Esophagus mucosa (tissue), 1 donor: ENCODE data around the gene FTO. TPM values are rescaled to one million over a fixed set of nuclear protein-coding genes. Genes with fewer than 3 reads are reported as not detected.

Source experiments
- ATAC-seq: fragments of 200-7000 bp; cut with Tn5 transposase; one replicate; pipeline ENCODE4 v1.9.1; 2020
- total RNA-seq: library from RNA; stranded (reverse); gene quantifications from one replicate; pipeline ENCODE4 v1.2.4, GENCODE V29; 2023
- donor health status: DM: yes; HTN: yes; CAD: no.

Gene FTO
- total RNA-seq, 1 donor from 2014 or later, result 33.3 TPM

DNA sequence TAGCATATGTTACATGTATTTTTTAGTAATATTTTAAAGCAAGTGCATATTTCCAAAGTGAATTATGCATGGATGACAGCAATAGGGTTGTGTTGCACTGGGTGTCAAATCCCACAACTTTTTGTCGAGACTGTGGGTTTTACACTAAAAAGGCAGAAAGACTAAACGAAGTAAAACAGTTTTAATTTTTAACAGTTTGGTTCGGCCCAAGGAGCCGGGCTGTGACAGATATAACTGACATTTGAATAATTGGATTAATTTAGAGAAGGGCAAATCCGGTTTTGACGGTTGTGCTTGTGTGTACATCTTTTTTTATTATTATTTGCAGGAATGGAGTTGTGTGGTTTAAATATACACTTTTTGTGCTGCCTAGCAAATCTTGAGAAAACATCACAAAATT is 263.6 kb downstream of the FTO start:
- ATAC-seq, result no peak

DNA sequence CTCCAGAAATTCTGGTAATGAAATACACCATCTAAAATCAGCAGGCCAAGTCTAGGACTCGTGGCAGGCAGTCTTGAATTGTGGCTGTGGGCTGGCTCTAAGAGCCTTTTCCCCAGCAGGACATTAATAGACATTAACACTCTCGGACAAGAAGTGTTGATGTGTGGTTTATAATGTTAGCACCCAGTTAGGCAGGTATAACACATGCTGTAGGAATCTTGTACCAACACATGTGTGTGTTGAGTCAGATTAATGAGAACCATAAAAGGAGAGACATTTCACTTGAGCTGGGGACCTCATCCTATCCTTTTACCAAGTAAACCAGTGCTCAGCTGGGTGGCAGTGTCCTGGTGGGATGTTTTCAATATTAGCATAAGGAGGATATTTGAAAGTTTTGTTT is 264.5 kb downstream of the FTO start:
- no peak for ATAC-seq

DNA sequence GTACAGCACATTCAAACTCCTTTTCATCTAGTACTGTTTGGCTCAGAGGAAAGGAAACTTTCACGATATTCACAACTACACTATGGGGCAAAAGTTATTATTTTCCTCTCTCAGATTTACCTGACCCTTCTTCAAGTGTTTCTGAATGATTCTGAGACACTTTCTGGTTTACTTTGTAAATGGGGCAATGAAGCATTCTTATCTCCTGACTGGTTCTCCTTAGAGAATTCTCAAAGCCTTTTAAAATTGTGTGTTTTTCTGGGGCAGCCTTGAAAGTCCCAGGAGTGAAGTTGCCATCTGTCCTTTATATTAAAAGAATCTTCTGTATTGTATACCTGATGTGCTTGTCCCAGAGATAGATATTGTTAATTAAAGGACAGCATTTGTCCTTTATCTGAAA is 264.9 kb downstream of the FTO start:
- no peak for ATAC-seq

DNA sequence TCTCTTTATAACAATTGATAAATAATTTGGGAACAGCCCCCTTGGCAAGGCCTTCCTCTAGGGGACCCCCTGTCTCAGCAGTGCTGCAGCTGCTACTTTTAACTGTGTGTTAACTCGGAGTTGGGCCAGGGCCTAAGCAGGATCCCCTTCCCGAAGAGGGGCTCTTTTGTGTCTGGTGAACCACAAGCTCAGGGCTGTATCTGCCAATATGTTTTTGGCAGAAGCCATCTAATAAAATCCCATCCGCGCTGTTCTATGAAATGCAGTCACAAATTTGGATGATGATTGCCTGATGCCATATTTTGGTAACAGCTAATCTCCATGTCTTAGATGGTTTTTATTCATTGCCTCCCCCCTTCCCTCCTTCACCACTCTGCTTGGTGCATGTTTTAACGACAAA is 267.7 kb downstream of the FTO start:
- no peak for ATAC-seq

DNA sequence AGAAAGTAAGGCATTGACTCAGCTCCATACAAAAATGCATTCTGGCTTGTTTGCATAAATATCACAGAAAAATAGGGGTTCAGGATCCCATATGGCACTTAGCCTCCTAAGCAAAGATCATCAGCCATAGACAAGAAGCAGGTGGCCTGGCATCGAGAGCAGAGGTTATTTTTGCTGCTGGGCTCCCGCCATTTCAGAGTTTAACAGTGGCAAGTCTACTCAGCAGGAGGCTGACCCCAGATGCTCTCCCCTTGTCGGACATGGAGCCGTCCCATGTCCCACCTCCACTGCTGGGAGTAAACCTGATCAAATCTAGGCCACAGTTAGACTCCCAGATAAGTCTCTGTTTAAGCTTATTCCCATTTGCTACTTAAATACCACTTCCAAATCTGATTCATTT is 269.1 kb downstream of the FTO start:
- no peak for ATAC-seq

DNA sequence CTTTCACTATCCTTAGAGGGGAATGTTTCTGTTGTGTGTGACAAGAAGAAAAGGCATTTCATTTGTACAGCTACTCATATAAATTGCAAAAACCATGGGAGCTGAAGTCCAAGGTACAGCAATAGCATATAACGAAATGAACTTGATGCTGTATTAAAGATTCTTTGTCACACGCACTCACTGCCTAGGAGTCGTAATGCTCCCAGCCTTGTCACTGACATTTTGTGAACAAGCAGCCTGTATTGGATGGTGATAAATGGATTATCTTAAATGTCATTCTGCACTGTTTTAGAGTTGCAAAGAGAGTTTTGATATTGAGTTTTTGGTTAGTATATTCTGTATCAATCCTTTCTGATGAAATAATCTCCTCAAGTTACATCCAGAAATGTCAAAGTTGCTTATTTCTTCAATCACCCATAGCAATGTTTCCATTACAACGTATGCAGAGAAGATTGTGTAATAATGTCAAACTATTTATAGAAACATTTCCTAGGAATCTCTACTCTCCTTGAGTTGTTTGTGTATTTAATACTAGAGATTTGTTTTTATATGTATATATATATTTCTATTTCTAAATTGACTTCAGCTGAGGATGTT is 270.6 kb downstream of the FTO start:
- no peak for ATAC-seq

DNA sequence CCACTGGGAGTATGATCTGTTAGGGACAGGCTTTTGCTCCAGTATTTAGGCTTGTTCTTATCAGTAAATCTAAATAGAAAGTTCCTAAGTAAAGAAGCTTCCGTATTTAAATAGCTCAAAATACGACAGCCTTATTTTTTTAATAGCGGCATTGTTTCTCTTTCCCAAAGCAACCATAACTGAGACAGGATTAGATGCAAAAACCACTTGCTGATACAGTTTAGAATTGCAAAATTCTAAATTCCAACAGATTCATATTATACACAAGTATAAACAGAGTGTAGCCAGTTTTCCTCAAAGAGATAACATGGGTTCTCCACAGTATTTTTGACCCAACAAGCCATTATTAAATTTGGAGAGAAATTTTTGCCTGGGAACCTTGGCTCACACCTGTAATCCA is 276.7 kb downstream of the FTO start:
- ATAC-seq, result no peak

DNA sequence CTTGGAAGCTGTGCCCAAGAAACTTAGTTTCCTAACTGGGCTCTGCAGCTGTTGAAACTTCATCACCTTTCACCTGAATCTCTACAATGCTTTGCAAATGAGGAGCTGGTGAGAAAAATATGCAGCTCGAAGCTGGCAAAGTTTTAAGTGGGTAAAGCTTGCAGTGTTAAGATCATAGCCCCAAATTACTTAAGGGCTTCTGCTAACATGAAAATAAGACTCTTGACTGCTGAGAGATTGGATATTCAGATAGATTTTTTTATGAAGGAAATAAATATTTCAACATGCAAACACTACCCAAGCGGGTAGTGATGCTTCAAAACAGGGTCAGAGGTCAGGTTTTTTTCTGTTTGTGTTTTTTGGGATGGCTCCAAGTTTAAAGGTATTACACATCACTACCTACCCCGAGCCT is 278.7 kb downstream of the FTO start:
- ATAC-seq, result no peak

DNA sequence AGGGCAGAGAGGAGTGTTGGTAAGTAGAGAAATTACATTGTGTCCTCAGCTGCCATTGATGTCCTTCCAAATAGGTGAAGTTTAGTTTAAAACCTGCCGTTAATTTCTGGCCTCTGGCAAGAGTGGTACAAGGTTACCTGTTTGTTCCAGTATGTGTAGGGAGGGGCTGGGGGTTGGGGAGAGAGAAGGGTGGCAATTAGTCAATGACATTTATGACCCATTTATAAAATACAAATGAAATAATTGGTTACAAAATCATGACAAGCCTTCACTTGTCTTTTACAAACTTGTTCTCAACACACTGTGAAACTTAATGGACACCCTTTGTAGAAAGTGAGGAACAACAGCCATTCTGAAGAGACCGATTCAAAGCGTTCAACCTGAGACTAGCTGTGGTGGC is 281.0 kb downstream of the FTO start:
- ATAC-seq, result peak; percentile 83

DNA sequence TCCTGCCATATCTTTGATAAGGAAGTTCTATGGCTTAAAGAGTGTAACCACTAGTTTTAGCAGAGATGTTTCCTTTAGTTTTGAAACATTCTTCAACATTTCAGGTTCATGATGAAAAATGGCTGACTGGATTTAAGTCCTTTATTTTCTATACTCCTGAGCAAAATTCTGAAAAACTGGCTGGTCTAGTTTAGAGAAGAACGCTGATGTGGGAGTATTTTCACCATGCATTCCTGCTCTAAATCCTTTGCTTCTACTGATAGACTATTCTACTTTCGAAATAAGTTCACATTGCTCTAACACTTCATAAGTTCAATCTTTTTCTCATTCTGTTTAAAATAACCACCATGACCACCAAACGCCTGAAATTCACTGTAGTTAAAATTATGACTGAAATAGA is 281.9 kb downstream of the FTO start:
- peak; percentile 63 for ATAC-seq

DNA sequence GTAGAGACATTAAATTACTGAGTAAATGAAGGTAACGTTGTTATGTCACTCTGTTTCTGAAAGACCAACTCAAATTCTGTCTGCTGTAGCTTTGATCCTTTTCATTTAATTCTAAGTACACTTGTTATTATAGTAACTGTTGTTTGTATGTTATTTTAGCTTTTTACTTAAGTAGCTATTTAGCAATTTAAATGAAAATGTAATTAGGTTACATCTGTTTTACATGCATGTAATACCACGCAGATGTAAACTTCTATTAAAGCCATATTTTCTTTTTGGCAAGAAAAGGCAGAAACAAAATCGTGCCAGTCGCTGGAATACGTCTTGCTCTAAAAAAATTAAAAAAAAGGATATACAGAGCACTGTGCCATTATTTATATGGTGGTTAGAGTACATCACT is 282.8 kb downstream of the FTO start:
- no peak for ATAC-seq

DNA sequence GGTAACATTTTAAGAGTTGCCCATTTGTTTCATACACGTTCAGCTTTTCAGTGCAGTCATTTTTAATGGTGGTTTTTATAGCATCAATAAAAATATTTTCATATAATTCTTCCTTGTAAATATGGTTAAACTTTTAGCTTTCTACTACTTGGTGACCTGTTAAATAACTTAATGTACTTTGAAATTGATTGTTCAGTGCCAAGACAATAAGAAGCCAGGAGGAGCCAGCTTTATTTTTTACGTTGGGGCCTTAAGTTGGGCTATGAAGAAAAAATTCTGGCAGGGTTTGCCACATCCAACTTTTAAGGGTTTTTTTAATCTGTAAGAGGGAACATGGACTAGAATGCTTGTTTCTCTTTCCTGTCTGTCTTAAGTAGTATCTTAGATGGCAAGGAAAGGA is 284.2 kb downstream of the FTO start:
- ATAC-seq, result no peak

DNA sequence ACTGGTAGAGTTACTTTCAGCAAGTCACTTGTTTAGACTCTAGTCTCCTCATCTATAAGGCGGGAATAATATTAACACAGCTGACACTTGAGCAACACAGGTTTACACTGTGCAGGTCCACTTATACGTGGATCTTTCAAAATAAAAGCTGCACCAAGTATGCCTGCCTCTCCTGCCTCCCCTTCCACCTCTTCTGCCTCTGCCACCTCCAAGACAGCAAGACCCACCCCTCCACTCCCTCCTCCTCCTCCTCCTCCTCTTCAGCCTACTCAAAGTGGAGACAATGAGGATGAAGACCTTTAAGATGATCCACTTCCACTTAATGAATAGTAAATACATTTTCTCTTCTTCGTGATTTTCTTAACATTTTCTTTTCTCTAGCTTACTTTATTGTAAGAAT is 285.6 kb downstream of the FTO start:
- ATAC-seq, result no peak

DNA sequence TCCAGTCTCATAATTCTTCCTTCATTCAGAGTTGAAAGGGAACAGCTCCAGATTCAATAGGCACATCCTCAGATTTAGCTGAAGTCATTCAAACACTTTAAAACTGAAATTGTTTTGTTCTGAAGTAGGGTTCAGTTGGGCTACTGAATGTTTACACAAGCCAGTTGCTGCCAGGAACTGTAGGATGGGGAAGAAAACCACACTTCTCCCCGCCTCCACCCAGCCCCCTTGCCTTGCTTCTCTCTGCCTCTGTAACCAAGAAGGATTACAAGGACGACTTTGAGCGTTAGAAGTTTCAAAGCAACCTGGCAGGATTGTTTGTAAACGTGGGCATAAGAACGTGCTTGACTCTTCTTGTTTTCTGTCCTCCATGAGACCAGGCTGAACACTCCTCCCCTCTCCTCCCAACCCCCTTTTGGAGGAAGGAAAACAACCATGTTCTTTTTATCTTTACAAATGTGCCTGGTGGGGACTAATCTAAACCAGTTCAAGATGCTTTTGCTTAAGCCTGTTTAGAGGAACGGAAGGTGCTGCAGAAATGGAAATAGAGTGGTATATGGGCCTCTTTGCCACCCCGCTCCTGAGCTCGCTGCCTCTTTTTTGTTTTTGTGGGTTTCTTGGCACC is 287.9 kb downstream of the FTO start:
- ATAC-seq, result peak; percentile 36

DNA sequence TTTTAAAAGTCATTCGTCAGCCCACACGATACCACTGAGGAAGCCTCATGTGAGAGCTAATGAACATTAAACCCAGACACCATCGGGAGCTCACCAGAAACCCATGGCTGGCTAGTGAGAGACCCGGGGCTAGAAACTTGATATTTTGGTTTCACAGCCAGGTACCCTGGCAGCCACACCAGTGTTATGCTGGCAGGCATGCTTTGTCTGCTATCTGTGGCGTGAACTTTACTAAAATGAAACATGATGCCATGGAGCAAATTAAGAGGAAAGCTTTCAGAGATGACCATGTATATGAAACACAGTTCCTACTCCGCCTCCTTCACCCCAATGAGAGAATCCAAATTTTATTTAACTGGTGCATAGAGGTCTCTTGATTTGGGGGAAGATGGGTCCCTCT is 291.4 kb downstream of the FTO start:
- no peak for ATAC-seq

DNA sequence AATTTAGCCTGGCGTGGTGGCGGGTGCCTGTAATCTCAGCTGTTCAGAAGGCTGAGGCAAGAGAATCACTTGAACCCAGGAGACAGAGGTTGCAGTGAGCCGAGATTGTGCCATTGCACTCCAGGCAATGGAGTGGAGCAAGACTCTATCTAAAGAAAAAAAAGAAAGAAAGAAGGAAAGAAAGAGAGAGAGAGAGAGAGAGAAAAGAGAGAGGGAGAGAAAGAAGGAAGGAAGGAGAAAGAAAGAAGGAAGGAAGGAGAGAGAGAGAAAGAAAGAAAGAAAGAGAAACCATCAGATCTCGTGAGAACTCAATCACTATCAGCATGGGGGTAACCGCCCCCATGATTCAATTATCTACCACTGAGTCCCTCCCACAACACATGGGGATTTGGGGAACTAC is 293.0 kb downstream of the FTO start:
- no peak for ATAC-seq

DNA sequence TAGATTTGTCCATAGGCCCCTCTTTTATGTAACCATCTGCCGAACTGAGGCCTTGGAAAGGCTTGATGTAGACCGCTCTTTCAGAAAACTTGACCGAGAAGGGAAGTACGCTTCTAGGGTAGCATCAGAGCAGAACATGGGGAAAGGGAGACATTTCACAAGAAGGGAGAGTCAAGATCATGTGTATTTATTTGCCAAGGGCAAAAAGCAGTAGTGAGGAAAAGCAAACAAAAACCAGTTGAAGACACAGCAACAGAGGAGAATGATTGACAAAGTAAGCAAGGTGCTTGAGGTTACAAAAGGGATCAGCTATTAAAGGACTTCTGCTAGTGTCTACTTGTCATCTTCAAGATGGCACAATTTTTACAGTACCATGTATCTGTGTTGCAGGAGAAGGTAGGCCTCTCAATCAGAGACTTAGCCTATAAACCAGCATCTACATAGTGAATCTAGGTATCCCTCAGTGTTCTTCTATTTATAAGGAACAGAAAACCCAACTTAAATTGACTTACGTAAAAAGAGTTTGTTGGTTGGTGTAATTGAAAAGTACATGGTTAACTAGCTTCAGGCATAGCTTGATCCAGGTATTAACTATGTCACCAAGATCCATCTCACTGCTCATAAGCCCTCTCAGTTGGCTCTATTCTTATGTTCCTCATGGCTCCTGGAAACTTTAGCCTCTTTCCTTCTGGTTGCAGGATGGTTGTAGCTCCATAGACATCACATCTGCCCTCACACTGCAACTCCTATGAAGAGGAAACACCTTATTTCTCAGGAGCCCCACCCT is 294.3 kb downstream of the FTO start:
- ATAC-seq, result peak; percentile 30

DNA sequence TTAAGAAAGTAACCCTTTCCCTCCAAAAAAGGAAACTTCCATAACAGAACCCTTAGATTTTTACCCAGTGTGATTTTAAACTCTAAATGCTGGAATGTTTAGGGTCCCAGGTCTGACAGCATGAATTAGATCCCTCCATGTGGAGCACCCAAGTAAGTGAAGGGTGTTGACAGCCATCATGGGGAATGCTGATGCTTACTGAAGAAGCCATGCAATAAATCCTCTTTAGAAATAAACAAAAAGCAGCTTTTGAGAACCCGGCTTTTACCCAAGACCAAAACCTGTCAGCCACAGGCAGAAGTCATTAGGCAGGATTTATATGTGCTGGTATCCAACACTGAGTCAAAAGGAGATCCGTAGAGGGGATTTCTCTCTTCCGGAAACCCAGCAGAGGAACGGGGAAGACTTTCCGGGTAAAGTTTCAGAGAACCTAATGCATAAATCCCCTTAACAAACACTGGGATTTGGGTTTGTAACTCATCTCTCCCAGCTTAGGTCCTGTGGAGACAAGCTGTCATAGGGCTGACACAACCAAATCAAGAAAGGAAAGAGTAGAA is 295.1 kb downstream of the FTO start:
- ATAC-seq, result peak; percentile 93

DNA sequence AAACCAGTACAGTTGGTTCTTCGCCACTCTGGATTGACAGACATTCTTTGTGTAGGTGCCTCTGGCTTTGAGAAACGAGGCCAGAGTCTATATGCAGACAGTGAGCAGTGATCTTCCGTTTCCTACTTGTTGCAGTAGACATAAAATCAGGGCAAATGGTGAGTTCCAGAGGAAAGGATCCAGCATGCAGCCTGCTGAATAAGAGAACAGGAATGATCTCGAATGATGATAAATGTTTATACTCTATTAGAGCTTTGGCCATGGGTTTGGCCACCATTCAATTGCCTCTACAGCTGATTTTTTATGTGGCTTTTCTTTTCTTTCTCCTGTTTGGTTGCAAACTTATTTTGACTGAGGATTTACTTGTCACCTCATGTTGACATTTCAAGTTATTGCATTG is 295.9 kb downstream of the FTO start:
- ATAC-seq, result peak; percentile 12

DNA sequence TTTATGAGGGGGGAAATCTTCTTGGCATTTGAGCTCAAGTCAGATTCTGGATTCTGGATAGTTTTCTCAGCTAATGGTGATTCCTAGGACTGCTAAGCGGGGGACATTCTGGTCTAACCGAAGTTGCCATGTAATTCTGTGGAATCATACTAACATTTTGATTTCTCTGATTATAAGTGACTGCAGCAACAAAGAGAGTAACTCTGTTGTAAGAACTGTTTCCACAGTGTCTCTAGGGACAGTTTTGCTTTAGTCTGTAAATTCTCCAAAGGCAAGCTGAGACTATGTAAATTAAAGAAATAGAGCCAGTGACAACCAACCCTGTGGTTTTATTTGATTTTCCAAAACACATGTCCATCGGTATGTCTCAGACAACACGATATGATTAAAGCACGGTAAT is 296.4 kb downstream of the FTO start:
- ATAC-seq, result no peak

DNA sequence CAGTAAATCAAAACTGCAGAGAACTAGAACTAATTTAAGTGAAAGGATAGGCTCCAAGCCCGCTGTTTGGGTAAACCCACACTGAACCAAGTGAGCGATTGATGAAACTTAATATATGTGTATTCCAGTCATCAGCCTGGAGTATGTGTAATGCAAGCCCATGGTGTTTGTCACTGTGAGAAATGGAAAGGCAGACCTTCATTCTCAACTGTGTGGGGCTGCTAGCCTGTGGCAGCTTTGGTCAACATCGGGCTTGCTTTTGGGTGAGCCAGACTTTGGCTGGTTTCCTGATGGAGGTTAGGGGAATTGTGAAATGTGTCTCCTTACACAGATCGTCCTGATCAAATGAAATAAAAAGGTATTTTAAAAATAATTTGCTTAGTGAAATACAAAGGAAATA is 302.7 kb downstream of the FTO start:
- no peak for ATAC-seq

DNA sequence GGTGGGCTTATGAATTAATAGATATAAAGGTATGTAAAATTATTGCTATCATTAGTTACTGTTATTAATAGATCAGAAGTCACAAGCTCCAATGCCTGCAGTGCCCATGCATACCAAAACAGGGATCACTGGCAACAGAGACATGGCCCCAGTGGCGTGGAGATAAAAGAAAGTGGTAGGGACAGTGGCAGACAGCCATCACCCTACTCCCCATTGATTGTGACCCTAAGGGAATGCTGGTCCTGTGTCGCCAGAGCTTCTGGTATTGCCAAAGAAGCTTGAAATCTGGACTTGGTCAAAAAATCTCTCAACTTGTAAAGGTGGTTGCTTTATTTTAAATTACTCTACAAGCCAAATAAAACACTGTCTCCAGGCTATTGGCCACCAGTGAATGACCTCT is 303.5 kb downstream of the FTO start:
- no peak for ATAC-seq

DNA sequence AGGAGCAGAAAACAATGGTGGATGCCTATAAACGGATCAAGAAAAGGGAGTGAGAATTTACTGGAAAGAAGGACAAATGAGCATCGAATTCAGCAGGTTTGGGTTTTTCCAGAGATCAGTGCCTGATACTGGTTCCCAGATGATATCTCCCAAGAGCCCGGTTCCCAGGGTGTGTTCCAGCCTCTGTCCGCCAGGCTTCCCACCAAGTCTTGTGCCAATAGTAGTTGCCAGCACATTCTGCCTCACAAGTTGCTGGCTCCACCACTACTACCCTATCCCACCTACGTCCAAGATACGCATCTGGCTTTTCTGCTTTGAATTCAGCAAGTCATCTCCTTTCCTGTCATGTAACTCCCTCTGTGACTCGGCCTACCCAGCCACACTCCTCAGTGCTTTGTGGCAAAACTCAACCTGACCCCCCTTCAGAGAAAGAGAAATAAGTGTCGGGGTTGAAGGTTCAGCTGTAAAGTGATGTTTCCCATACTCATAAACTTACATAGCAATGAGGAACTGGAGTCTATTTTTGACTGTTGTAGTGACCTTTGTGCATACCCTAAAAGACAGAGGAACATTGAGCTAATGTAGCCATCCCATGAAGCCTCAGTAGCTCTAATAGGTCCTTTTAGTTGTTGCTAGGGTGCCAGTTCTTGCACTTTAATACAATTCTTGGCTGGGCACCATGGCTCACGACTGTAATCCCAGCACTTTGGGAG is 305.7 kb downstream of the FTO start:
- no peak for ATAC-seq
